Loucy (cell line): ENCODE results near the gene CNOT4.

ENCODE experiments used
- H2AFZ ChIP-seq: fragments of 200-600 bp; sonication (generic); 2 replicates; pipeline ENCODE4 v1.6.0; 2016; ENCODE audit warnings: antibody characterized with exemption, mild to moderate bottlenecking, low read length, moderate library complexity
- H3F3A ChIP-seq: fragments of 200-600 bp; 2 replicates; pipeline ENCODE4 v1.6.0; 2016; ENCODE audit warnings: antibody characterized with exemption, low read depth, mild to moderate bottlenecking
- H3K27me3 ChIP-seq: fragments of 200-600 bp; sonication (generic); 2 replicates; pipeline ENCODE4 v1.6.1; 2014; ENCODE audit warnings: low read length, mild to moderate bottlenecking; ENCODE audit not compliant: insufficient read depth, poor library complexity, severe bottlenecking
- H3K36me3 ChIP-seq: fragments of 200-600 bp; sonication (generic); 2 replicates; pipeline ENCODE4 v1.6.1; 2016; ENCODE audit warnings: low read length; ENCODE audit not compliant: insufficient read depth
- H3K4me1 ChIP-seq: fragments of 200-600 bp; sonication (generic); 2 replicates; pipeline ENCODE4 v1.5.1; 2014; ENCODE audit warnings: low read length, mild to moderate bottlenecking; ENCODE audit not compliant: insufficient read depth, poor library complexity, severe bottlenecking
- H3K4me2 ChIP-seq: fragments of 200-600 bp; sonication (generic); 2 replicates; pipeline ENCODE4 v1.6.0; 2014; ENCODE audit warnings: antibody characterized with exemption, low read length, low read depth, mild to moderate bottlenecking; ENCODE audit not compliant: poor library complexity, severe bottlenecking
- H3K4me3 ChIP-seq: fragments of 200-600 bp; sonication (generic); 2 replicates; pipeline ENCODE4 v1.5.1; 2014; ENCODE audit warnings: low read length, mild to moderate bottlenecking, mixed read lengths; ENCODE audit not compliant: poor library complexity, severe bottlenecking
- H3K79me2 ChIP-seq: fragments of 200-600 bp; sonication (generic); 2 replicates; pipeline ENCODE4 v1.6.1; 2014; ENCODE audit warnings: low read length; ENCODE audit not compliant: insufficient read depth
- H3K9ac ChIP-seq: fragments of 200-600 bp; sonication (generic); 2 replicates; pipeline ENCODE4 v1.6.0; 2014; ENCODE audit warnings: mild to moderate bottlenecking, low read depth, low read length, moderate library complexity; ENCODE audit not compliant: poor library complexity, severe bottlenecking
- H3K9me2 ChIP-seq: fragments of 200-600 bp; sonication (generic); replicated peaks from 2 replicates; pipeline ENCODE4 v1.6.1; 2016; ENCODE audit warnings: low read depth, low read length, mixed read lengths
- H3K9me3 ChIP-seq: fragments of 200-600 bp; sonication (generic); 2 replicates; pipeline ENCODE4 v1.6.1; 2014; ENCODE audit warnings: mild to moderate bottlenecking, antibody characterized with exemption, low read length, low read depth; ENCODE audit not compliant: insufficient read depth
- H4K20me1 ChIP-seq: fragments of 200-600 bp; sonication (generic); 2 replicates; pipeline ENCODE4 v1.6.0; 2014; ENCODE audit warnings: antibody characterized with exemption, low read length, mild to moderate bottlenecking; ENCODE audit not compliant: insufficient read depth, poor library complexity, severe bottlenecking
- EZH2phosphoT487 ChIP-seq: fragments of 200-600 bp; IDR thresholded peaks from 2 replicates; pipeline ENCODE4 v1.6.1; 2018; ENCODE audit warnings: antibody characterized with exemption, mild to moderate bottlenecking, moderate library complexity, borderline replicate concordance
- TF ChIP-seq, protein P1 (sequence below): fragments of 200-600 bp; sonication (generic); conservative IDR thresholded peaks from 2 replicates; pipeline ENCODE4 v1.5.1; 2014; ENCODE audit warnings: mild to moderate bottlenecking, antibody characterized with exemption, low read length

CNOT4 gene

DNA sequence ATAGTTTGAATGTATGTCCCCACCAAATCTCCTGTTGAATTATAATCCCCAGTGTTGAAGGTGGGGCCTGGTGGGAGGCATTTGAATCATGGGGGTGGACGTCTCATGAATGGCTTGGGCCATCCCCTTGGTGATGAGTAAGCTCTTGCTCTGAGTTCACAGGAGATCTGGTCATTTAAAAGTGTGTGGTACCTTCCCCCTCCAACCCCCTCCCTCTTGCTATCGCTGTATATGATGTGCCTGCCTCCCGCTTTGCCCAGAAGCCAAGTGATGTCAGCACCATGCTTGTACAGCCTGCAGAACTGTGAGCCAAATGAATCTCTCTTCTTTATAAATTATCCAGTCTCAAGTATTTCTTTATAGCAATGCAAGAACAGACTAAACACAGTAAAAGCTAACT, 103.0 kb downstream of the CNOT4 start:
- Histone ChIP-seq H3F3A (no peaks in the 10 kb centered on the region), H3K79me2 (no peaks in the 10 kb centered on the region), H3K4me2 (no peak overlapping the region), H3K4me1 (no peaks in the 10 kb centered on the region), H3K36me3 (peaks cover 37% of the 10 kb centered on the region; the same call in 1 of the 2 replicates), H3K9ac (no peak overlapping the region), H4K20me1 (no peaks in the 10 kb centered on the region), H3K27me3 (no peaks in the 10 kb centered on the region), H3K9me3 (no peaks in the 10 kb centered on the region), H2AFZ (no peak overlapping the region), H3K9me2 (no peaks in the 10 kb centered on the region), H3K4me3 (no peak overlapping the region)
- TF ChIP-seq EZH2phosphoT487: no peak
- TF ChIP-seq, protein P1, sequence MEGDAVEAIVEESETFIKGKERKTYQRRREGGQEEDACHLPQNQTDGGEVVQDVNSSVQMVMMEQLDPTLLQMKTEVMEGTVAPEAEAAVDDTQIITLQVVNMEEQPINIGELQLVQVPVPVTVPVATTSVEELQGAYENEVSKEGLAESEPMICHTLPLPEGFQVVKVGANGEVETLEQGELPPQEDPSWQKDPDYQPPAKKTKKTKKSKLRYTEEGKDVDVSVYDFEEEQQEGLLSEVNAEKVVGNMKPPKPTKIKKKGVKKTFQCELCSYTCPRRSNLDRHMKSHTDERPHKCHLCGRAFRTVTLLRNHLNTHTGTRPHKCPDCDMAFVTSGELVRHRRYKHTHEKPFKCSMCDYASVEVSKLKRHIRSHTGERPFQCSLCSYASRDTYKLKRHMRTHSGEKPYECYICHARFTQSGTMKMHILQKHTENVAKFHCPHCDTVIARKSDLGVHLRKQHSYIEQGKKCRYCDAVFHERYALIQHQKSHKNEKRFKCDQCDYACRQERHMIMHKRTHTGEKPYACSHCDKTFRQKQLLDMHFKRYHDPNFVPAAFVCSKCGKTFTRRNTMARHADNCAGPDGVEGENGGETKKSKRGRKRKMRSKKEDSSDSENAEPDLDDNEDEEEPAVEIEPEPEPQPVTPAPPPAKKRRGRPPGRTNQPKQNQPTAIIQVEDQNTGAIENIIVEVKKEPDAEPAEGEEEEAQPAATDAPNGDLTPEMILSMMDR: no peak

DNA sequence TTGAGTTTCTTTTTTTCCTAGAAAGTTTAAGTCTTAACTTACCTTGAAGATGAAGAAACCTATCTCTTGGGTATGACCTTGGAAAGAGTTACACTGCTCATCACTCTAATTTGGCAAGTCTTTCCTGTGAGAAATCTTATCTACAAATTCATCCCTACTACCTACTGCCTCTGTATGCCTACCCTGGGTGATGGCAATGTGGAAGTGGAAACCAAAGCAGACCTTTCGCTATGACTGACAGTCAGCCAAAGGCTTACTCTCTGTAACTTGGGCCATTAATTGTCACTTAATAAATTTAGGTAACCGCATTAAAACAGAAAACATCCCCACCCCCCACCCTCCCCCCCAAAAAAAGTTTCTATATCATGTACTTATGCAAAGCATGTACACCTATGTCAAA, 103.9 kb downstream of the CNOT4 start:
- Histone ChIP-seq H3K79me2 (no peaks in the 10 kb centered on the region), H3K27me3 (no peaks in the 10 kb centered on the region)
- TF ChIP-seq EZH2phosphoT487: no peak
- TF ChIP-seq, protein P1: no peak

DNA sequence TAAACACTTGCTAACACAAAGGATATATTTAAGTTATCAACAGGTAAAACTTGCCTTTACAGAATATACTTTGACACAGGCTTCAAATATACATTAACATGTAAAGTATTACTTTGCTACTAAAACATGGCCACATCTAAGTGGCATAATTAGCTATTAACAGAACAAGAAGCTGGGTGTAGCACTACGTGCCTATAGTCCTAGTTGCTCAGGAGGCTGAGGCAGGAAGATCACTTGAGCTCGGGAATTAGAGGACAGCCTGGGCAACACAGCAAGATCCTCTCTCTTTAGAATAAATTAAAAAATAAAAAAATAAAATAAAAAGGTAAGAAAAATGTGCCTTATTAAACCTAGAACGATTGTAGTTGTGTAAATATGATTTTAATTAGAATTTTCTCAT, 106.6 kb downstream of the CNOT4 start:
- H3K9me2 ChIP-seq: no peaks in the 10 kb centered on the region
- H3K79me2 ChIP-seq: no peaks in the 10 kb centered on the region

More for the DNA sequence above, 103.9 kb downstream of the CNOT4 start:
- H4K20me1 ChIP-seq: no peaks in the 10 kb centered on the region
- no peaks in the 10 kb centered on the region for H3K4me1 ChIP-seq
- peaks cover 28% of the 10 kb centered on the region; the same call in 1 of the 2 replicates for H3K36me3 ChIP-seq
- H2AFZ ChIP-seq: no peak overlapping the region
- H3K9me2 ChIP-seq: no peaks in the 10 kb centered on the region
- H3K4me2 ChIP-seq: no peak overlapping the region
- H3F3A ChIP-seq: no peaks in the 10 kb centered on the region
- H3K9ac ChIP-seq: no peak overlapping the region
- no peak overlapping the region for H3K4me3 ChIP-seq
- no peaks in the 10 kb centered on the region for H3K9me3 ChIP-seq

More for the DNA sequence above, 106.6 kb downstream of the CNOT4 start:
- Histone ChIP-seq H4K20me1 (no peaks in the 10 kb centered on the region), H3K9ac (no peak overlapping the region), H3K9me3 (no peaks in the 10 kb centered on the region), H3F3A (no peaks in the 10 kb centered on the region), H3K36me3 (peaks cover 20% of the 10 kb centered on the region; the same call in 1 of the 2 replicates), H2AFZ (no peak overlapping the region), H3K4me3 (no peak overlapping the region), H3K27me3 (no peaks in the 10 kb centered on the region), H3K4me1 (no peaks in the 10 kb centered on the region), H3K4me2 (no peak overlapping the region)
- TF ChIP-seq, protein P1: no peak
- TF ChIP-seq EZH2phosphoT487: no peak
